LHCN-M2 (cell line): ENCODE data around the gene ZC3H4. TPM values are rescaled to one million over a fixed set of nuclear protein-coding genes. Genes with fewer than 3 reads are reported as not detected.
"Not testable (repeated sequence)": the region's sequence is repeated elsewhere in the genome, so short reads cannot be mapped to it uniquely, and the experiment has no call there.

Experiments
- DNase-seq: peaks from one replicate; pipeline ENCODE4 v3.0.0-alpha.2; 2012; ENCODE audit warnings: low read depth
- total RNA-seq: library from RNA; depleted of rRNA; stranded (reverse); fragments of >200 nt; gene quantifications from 2 replicates; pipeline ENCODE4 v1.2.3, GENCODE V29; 2014

ZC3H4 gene
- total RNA-seq, 1 experiment from 2014 or later = 17.3 TPM

GRCh38 chr19:47084879-47085439, 28.6 kb downstream of the ZC3H4 start:
- no peak for DNase-seq

GRCh38 chr19:47082493-47082892, 31.1 kb downstream of the ZC3H4 start:
- DNase-seq = no peak

- no peak for DNase-seq
Observed at GRCh38 chr19:47081095-47081494, 32.5 kb downstream of the ZC3H4 start.

GRCh38 chr19:47078351-47078750, 35.2 kb downstream of the ZC3H4 start:
- not testable (repeated sequence) for DNase-seq

- no peak for DNase-seq
Observed at GRCh38 chr19:47075941-47076340, 37.6 kb downstream of the ZC3H4 start.

- DNase-seq = peak; percentile 14
Observed at GRCh38 chr19:47075179-47075810, 38.3 kb downstream of the ZC3H4 start.

GRCh38 chr19:47074621-47075020, 39.0 kb downstream of the ZC3H4 start:
- no peak for DNase-seq

- no peak for DNase-seq
Observed at GRCh38 chr19:47073574-47073973, 40.0 kb downstream of the ZC3H4 start.

GRCh38 chr19:47072323-47072722, 41.3 kb downstream of the ZC3H4 start:
- DNase-seq = no peak

GRCh38 chr19:47071731-47072130, 41.8 kb downstream of the ZC3H4 start:
- DNase-seq = no peak

- no peak for DNase-seq
Observed at GRCh38 chr19:47070756-47071155, 42.8 kb downstream of the ZC3H4 start.

GRCh38 chr19:47069795-47070194, 43.8 kb downstream of the ZC3H4 start:
- no peak for DNase-seq

GRCh38 chr19:47068876-47069406, 44.6 kb downstream of the ZC3H4 start:
- DNase-seq = no peak

- no peak for DNase-seq
Observed at GRCh38 chr19:47068246-47068645, 45.3 kb downstream of the ZC3H4 start.

- DNase-seq = no peak
Observed at GRCh38 chr19:47067215-47067847, 46.2 kb downstream of the ZC3H4 start.

- DNase-seq = no peak
Observed at GRCh38 chr19:47066376-47067214, 47.0 kb downstream of the ZC3H4 start.

GRCh38 chr19:47065242-47065641, 48.3 kb downstream of the ZC3H4 start:
- DNase-seq = no peak

- no peak for DNase-seq
Observed at GRCh38 chr19:47063874-47064273, 49.7 kb downstream of the ZC3H4 start.

- no peak for DNase-seq
Observed at GRCh38 chr19:47058621-47059022, 55.0 kb downstream of the ZC3H4 start.

- no peak for DNase-seq
Observed at GRCh38 chr19:47057328-47057727, 56.2 kb downstream of the ZC3H4 start.

- no peak for DNase-seq
Observed at GRCh38 chr19:47056411-47056810, 57.2 kb downstream of the ZC3H4 start.

- not testable (repeated sequence) for DNase-seq
Observed at GRCh38 chr19:47050562-47050961, 63.0 kb downstream of the ZC3H4 start.
